Raji (cell line): ENCODE data around the gene ECI1.
A peak's percentile ranks its signal among the peaks of the same experiment; 100 is the strongest.

Experiments used
- POLR2A ChIP-seq: IDR thresholded peaks from 2 replicates; pipeline ENCODE4 v1.6.1; 2011; ENCODE audit warnings: low read depth, low read length, control low read depth; ENCODE audit not compliant: insufficient read depth

The ECI1 gene

DNA sequence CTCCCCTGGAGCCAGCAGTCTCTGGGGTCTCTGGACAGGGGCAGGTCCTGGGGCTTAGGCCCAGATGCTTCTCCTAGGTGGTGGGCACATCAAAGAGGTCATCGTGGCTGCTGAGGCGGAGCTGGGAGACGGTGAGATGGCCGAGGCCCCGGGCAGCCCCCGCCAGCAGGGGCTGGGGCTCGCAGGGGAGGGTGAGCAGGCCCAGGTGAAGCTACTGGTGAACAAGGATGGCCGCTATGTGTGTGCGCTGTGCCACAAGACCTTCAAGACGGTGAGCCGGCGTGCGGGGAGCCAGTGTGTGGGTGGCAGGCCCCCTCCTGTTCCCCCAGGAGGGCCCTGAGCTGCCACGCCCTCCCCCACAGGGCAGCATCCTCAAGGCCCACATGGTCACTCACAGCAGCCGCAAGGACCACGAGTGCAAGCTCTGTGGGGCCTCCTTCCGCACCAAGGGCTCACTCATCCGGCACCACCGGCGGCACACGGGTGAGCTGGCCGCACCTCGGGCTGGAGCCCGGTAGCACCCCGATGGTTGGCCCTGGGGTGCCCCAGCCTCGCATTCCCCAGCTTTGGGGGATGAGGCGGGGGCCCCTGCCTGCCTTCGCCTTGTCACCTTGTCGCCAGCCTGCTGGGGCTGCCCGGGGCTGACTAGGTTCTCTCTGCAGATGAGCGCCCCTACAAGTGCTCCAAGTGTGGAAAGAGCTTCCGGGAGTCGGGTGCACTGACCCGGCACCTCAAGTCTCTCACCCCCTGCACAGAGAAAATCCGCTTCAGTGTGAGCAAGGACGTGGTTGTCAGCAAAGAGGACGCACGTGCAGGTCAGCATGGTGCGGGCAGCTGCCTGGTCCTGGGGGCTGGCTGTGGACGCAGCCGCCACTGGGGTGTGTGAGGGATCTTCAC lies 19.0 kb downstream of the ECI1 start:
- TF ChIP-seq POLR2A = no peak

DNA sequence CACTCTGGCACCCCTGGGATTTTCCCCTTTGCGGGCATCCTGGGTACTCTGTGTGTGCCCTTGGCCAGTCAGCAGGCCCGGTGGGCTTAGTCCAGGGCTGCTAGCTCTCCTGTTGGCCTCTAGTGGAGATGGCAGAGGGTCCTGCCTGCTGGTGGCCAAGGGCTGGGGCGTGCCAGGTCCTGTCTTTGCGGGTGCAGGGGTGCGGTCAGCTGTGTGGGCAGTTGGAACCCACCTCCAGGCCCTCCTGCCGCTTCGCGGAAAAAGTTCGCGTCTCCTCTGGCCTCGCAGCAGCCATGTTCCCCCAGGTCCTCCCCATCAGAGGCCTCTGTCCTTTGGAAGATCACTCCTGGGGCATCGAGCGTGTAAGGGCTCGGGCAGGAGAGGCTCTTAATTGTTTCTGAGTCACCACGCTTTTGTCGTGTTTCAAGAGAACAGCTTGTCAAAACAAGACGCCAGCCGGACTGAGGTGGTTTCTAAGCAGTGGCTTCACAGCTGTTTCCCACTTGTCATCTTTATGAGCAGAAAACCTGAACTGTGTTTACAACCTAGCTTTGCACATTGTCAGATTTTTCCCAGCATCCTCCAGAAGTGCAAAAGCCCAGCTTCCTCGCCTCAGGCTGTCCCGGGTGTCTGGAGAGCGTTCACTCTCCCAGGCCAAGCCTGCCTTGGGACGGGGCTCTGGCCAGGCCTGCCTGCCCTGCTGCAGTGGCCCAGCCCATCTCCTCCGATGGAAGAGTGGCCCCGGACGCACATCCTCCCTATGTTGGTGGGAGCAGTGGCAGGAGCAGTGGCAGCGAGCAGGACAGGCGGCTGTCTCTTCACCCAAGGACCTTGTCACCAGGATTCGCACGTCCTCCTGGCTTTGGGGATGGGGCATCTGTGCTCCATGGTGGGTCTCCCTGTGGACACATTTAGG lies 20.1 kb downstream of the ECI1 start:
- no peak for TF ChIP-seq POLR2A

DNA sequence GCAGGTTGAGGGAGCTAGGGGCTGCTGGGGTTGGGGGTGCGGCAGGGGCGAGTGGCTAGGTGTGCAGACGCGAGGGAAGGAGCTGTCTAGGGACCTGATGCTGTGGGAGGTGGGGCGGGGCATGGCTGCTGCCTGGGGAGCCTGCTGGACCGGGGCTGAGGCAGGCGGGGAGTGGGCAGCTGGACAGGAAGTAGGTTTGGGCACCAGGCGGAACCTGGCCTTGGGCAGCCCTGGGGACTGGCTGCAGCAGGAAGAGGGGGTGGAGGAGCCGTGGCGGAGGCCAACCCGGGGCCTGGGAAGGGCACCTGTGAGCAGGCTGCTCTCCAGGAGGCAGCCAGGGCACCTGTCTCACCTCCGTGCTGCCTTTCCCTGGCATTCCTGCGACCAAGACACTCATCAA lies 21.0 kb downstream of the ECI1 start:
- TF ChIP-seq POLR2A = no peak

DNA sequence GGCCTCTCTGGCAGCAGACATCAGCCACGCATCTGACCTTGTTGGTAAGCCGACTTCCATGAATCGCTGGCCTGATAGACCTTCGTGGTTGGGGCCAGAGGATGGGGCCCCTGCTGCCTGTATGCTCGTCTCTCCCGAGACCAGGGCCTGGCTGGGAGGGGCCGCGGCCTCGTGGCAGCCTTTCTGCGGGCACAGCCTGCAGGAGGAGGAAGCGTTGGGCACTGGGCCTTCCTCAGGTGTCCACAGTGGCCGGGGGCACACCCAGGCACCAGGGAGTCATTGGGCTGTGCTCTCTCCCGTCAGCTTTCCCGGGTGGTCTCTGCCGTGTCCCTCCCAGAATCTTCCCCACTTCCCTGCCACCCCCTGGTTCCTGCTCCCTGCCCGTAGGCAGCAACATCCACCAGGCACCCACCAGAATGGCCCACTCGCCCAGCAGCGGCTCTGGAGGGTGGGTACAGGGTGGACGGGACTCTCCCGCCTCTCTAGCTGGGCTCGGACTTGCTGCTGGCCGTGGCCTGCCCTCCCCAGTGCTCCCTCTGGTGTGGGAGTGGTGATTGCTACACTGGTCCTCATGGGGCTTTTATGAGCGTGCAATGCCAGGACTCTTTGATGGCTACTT lies 21.6 kb downstream of the ECI1 start:
- no peak for TF ChIP-seq POLR2A

DNA sequence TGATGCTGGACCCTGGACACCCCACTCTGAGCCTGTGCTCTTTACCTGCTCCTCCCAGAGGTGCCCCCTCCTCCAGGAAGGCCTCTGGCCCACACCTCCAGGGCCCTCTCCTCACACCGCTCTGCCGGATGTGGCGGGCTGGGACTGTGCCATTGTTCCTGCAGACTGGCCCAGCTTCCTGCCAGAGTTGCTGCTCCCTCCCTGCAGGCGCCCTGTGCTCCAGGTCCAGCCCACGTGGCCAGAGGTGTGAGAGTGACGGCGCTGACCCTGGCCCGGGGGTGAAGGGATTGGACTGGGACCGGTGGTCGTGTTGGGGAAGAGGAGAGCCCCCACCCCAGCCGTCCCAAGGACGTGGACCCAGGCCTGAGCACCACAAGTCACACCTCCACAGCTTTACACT lies 22.3 kb downstream of the ECI1 start:
- TF ChIP-seq POLR2A = no peak

DNA sequence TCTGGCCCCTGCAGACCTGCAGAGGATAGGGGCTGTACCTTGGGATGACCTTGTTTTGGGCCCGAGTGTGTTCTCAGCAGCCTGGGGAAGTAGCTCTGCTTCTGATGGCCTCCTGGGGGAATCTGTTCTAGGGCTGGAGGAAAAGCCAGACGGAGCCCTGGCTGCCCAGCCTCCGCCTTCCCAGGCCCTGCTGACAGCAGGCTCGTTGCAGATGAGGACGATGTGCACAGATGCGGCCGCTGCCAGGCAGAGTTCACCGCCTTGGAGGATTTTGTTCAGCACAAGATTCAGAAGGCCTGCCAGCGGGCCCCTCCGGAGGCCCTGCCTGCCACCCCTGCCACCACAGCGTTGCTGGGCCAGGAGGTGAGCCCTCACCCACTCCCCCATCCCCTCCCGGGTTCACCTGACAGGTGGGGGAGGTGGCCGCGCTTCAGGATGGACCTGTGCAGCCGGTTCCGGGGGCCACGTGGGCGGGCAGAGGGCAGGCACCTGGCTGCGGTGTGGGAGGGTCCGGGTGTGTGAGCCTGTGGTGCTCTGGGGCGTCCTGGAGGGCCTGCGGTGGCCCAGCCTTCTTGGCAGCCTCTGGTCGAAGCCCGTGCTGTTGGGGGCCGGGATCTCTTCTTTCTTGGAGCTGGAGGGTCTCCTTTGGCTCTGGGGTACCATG lies 23.1 kb downstream of the ECI1 start:
- no peak for TF ChIP-seq POLR2A

DNA sequence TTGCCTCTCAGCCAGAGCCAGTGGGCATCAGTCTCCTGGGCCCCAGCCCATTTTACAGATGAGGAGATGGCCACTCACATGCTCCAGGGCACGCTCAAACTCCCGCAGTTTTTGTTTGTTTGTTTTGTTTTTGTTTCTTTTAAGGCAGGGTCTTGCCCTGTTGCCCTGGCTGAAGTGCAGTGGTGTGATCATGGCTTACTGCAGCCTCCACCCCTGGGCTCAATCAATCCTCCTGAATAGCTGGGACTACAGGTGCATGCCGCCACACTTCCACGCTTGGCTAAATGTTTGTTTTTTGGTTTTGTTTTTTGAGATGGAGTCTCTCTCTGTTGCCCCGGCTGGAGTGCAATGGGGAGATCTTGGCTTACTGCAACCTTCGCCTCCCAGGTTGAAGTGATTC lies 24.5 kb downstream of the ECI1 start:
- no peak for TF ChIP-seq POLR2A

DNA sequence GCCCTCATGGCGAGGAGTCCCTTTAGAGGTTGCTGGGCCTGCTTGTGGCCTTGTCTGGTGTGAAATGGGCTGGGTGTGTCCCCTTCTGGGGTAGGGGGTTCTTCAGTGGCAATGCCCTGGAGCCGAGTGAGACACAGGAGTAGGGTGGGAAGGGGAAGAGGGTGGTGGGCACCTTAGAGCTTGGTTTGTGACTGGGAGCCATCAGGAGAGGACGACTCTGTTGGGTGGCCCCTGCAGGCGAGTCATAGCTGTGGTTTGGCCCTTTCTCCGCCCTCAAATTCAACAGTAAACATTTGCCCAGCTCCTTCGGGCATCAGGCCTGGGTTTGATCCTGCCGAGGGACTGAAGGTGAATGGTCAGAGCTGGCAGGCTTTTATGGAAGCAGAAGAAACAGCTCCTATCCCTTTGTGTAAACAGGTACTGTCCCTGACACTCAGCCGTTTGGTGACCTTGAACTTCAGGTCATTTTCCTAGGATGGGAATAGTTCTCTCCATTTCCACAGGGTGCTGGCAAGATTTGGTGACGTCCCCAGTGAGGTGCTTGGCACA lies 25.1 kb downstream of the ECI1 start:
- no peak for TF ChIP-seq POLR2A

DNA sequence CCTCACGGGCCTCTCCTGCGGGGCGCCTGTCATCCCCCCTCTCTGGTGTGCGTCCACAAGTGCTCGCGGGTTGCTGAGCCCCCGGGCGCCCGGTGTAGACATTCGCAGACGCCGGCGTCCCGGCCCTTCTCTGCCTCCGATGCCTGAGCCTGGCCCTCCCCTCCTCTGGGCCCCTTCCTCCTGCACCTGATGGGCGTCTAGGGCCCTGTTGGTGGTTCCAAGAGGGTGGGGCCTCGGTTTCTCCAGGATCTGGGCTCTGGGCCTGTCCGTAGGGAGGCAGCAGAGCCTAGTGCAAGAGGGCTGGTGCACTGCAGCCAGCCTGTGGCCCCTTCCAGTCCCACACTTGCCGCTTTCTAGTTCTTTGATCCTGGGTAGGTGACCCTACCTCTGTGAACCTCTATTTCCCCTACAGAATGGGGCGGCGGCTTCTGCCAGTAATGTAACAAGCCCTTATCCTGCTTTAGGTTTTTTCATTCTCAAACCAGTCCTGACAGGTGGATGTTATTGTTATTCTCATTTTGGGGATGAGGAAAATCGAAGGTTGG lies 27.4 kb downstream of the ECI1 start:
- TF ChIP-seq POLR2A = no peak

DNA sequence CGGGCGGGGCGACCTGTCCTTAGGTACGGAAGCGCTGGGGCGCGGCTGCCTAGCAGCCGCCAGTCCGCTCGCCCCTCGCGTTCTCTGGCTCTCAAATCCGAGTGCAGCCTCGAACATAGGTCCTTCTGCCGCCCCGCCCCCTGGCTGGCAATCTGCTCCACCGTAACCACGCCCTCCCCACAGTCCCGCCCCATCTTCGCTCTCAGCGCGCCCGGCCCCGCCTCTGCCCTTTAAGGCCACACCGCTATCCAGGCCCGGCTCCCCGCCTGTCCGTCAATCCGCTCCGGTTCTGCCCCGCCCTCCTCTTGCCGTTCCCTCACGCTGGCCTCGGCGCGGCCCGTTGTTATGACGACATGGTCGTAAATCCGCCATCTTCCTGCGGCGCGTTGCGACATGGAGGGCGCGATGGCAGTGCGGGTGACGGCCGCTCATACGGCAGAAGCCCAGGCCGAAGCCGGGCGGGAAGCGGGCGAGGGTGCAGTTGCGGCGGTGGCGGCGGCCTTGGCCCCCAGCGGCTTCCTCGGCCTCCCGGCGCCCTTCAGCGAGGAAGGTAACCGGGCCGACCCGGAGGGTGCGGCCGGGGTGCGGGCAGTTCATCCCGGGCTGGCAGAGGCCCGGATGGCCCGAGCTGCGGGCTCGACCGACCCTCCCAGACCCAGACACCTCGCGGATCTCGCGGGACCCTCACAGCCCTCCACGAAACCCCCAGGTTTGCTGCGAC lies 28.0 kb downstream of the ECI1 start, which contains the start of gene E4F1:
TSS of gene E4F1 (plus strand) at position 371 of the 721 bp plus-strand sequence. CDS start at position 394, 23 bp downstream.
- TF ChIP-seq POLR2A = peak; percentile 95

DNA sequence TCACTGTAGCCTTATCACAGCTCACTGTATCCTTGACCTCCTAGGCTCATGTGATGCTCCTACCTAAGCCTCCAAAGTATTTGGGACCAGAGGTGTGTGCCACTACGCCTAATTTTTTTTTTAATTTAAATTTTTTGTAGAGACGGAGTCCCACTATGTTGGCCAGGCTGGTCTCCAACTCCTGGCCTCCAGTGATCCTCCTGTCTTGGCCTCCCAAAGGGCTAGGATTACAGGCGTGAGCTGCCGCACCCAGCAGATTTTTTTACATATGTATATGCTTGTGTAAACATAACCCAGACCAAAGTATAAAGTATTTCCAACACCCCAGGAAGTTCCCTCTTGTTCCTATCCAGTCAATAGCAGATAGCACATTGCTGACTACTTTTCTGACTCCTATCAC lies 35.1 kb downstream of the ECI1 start:
- no peak for TF ChIP-seq POLR2A

DNA sequence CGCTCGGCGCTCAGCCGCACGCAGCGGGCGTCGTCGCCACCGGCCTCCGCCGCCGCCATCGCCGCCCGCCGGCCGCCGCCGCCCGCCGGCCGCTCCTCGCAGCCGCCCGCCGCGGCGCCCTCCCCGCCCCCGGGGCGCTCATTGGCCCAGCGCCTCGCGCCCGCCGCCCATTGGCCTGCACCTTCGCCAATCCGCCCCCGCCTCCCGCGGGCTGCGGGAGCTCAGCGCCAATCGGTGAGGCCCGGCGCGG lies 36.7 kb downstream of the ECI1 start, which contains the start of gene PGP:
TSS of gene PGP (minus strand) at position 122 of the 250 bp plus-strand sequence. CDS start at position 59, 63 bp downstream.
- no peak; the same call in 1 of the 2 replicates for TF ChIP-seq POLR2A

DNA sequence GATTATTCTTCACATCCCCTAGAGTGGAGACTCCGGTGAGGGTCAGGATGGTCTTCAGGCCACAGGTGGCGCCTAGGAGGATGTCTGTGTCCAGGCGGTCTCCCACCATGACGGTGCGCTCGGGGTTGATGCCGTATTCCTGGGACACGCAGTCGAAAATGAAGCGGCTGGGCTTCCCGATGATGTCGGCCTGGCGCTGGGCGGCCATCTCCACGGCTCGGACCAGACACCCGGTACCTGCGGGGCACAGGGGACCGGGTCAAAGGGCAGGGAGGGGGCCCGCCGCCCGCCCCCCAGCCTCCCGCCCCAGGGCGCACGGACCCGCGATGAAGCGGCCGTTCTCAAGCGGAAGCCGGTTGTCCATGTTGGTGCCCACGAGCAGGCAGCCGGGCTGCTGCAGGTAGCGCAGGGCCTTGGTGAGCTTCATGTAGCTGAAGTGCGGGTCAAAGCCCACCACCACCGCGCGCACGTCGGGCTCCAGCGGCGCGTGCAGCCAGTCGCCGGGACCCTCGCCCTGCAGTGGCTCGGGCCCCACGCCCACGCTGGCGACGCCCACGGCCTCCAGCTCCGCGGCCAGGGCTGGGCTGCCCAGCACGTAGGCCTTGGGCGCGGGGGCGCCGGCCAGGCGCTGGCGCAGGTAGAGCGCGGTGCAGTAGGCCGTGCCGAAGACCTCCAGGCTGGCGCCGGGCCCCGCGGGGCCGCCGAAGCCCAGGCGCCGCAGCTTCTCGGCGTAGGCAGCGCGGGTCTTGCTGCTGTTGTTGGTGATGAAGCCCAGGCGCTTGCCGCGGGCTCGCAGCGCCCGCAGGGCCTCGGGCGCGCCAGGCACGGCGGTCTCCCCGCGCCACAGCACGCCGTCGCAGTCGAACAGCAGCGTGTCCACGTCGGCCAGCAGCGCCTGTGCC lies 37.3 kb downstream of the ECI1 start:
- peak; percentile 62; the same call in 1 of the 2 replicates for TF ChIP-seq POLR2A
